ENCODE data around the gene LEKR1. TPM values are rescaled to one million over a fixed set of nuclear protein-coding genes. Genes with fewer than 3 reads are reported as not detected.
A peak's percentile ranks its signal among the peaks of the same experiment; 100 is the strongest.
"Not testable (repeated sequence)": the region's sequence is repeated elsewhere in the genome, so short reads cannot be mapped to it uniquely, and the experiment has no call there.

The LEKR1 gene
- total RNA-seq, 1 donor from 2014 or later, result 3.4 TPM

DNA sequence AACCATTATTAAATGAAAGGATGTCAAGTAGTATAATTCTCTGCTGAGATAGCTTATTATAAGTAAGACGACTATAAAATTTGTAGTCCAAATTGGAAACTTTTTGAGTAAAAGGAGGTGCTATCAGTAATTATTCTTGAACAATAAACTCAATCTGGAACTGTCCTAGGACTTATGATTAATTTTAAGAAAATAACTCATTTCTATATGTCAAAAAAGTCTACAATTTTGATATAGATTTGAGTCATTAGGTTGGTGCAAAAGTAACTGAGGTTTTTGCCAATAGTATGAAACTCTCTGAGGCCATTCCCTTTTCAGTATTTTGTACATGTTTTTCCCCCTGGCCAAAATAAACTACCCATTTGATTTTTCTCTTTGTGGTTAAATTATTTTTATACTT, 41.0 kb downstream of the LEKR1 start:
- no peak overlapping the region for H3K4me3 Mint-ChIP-seq
- no peak for TF ChIP-seq CTCF (IDR thresholded peaks at IDR 0.05; ENCODE audit: unreplicated experiment)
- no peaks in the 10 kb centered on the region for H3K4me1 Mint-ChIP-seq
- peaks cover 4% of the 10 kb centered on the region for H3K36me3 Mint-ChIP-seq
- no peak overlapping the region for H3K27ac Mint-ChIP-seq
- DNase-seq (ENCODE audit: low spot score in 2 of 2, unreplicated experiment in 2 of 2), result no peak
- H3K9me3 Mint-ChIP-seq, result peaks cover 7% of the 10 kb centered on the region
- no peaks in the 10 kb centered on the region for H3K27me3 Mint-ChIP-seq (ENCODE audit: low read depth)

DNA sequence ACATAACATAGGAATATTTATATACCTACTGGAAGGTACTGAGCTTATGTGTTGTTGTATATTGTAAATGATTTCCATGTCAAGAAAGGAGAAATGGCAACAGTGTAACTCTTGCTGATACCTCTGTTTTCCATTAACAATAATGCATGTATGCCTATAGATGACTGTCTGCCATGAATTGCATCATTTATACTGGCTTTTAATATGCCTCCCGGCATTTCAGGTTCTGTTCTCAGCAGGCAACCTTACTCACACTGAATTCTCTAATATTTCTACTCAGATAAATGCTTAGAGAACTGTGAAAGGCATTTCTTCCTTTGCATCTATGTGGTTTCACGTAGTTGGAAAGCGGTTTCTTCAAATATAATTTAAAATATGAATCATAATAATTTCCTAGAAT, 41.8 kb downstream of the LEKR1 start:
- Mint-ChIP-seq H3K9me3 (peaks cover 14% of the 10 kb centered on the region), H3K4me1 (no peaks in the 10 kb centered on the region), H3K27me3 (ENCODE audit: low read depth) (no peaks in the 10 kb centered on the region), H3K4me3 (no peak overlapping the region), H3K36me3 (peaks cover 6% of the 10 kb centered on the region), H3K27ac (no peak overlapping the region)
- DNase-seq (ENCODE audit: low spot score in 2 of 2, unreplicated experiment in 2 of 2), result no peak
- no peak for TF ChIP-seq CTCF (IDR thresholded peaks at IDR 0.05; ENCODE audit: unreplicated experiment)

DNA sequence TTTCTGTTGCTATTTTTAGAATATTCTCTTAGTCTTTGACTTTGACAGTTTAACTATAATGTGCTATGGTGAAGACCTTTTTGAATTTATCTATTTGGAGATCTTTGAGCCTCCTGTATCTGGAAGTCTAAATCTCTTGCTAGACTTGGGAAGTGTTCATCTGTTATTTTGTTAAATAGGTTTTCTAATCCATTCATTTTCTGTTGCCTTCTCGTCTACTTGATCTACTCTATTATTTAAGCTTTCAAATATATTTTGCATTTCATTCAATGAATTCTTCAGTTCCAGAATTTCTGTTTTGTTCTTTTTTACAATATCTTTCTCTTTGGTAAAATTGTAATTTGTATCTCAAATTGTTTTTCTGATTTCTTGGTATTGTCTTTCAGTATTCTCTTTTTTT, 47.8 kb downstream of the LEKR1 start:
- no peaks in the 10 kb centered on the region for H3K27me3 Mint-ChIP-seq (ENCODE audit: low read depth)
- DNase-seq (ENCODE audit: low spot score in 2 of 2, unreplicated experiment in 2 of 2), result no peak
- no peaks in the 10 kb centered on the region for H3K4me1 Mint-ChIP-seq
- no peak overlapping the region for H3K27ac Mint-ChIP-seq
- no peak for TF ChIP-seq CTCF (IDR thresholded peaks at IDR 0.05; ENCODE audit: unreplicated experiment)
- peaks cover 30% of the 10 kb centered on the region for H3K36me3 Mint-ChIP-seq
- no peak overlapping the region for H3K4me3 Mint-ChIP-seq
- H3K9me3 Mint-ChIP-seq, result peaks cover 62% of the 10 kb centered on the region

DNA sequence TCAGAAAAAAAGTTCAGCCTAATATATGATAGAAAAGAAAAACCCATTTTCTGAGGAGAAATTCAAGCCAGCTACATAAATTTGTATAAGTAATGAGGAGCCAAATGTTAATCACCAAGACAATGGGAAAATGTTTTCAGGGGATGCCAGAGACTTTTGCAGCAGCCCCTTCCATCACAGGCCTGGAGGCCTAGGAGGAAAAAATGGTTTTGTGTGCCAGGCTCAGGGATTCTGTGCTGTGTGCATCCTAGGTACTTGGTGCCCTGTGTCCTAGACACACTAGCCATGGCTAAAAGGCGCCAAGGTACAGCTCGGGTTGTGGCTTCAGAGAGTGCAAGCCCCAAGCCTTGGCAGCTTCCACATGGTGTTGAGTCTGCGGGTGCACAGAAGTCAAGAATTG, 53.3 kb downstream of the LEKR1 start:
- not testable (repeated sequence) for DNase-seq (ENCODE audit: low spot score in 2 of 2, unreplicated experiment in 2 of 2); H3K4me1 Mint-ChIP-seq; H3K27me3 Mint-ChIP-seq (ENCODE audit: low read depth); H3K4me3 Mint-ChIP-seq; H3K27ac Mint-ChIP-seq
- H3K36me3 Mint-ChIP-seq, result peaks cover 33% of the 10 kb centered on the region
- H3K9me3 Mint-ChIP-seq, result peaks cover 60% of the 10 kb centered on the region

GRCh38 chr3:156885761-156886160, 59.6 kb downstream of the LEKR1 start:
- no peak overlapping the region for H3K27ac Mint-ChIP-seq
- DNase-seq (ENCODE audit: low spot score in 2 of 2, unreplicated experiment in 2 of 2), result no peak
- H3K9me3 Mint-ChIP-seq, result peaks cover 29% of the 10 kb centered on the region
- TF ChIP-seq CTCF (IDR thresholded peaks at IDR 0.05; ENCODE audit: unreplicated experiment), result no peak
- no peaks in the 10 kb centered on the region for H3K27me3 Mint-ChIP-seq (ENCODE audit: low read depth)
- H3K36me3 Mint-ChIP-seq, result peaks cover 12% of the 10 kb centered on the region
- no peak overlapping the region for H3K4me3 Mint-ChIP-seq
- peaks cover 16% of the 10 kb centered on the region for H3K4me1 Mint-ChIP-seq

GRCh38 chr3:156888176-156888575, 62.0 kb downstream of the LEKR1 start:
- Mint-ChIP-seq H3K4me3 (no peak overlapping the region), H3K27me3 (ENCODE audit: low read depth) (no peaks in the 10 kb centered on the region), H3K27ac (peak overlapping the region; percentile 48), H3K9me3 (peaks cover 27% of the 10 kb centered on the region), H3K4me1 (peaks cover 16% of the 10 kb centered on the region), H3K36me3 (peaks cover 10% of the 10 kb centered on the region)
- no peak for DNase-seq (ENCODE audit: low spot score in 2 of 2, unreplicated experiment in 2 of 2)
- TF ChIP-seq CTCF (IDR thresholded peaks at IDR 0.05; ENCODE audit: unreplicated experiment), result no peak
